ENCODE measurements around the gene TMEM184B.

The TMEM184B gene

GRCh38 chr22:38189104-38189503, 83.7 kb downstream of the TMEM184B start:
- no peak for TF ChIP-seq ZFX (IDR thresholded peaks at IDR 0.05)
- TF ChIP-seq, protein P1, sequence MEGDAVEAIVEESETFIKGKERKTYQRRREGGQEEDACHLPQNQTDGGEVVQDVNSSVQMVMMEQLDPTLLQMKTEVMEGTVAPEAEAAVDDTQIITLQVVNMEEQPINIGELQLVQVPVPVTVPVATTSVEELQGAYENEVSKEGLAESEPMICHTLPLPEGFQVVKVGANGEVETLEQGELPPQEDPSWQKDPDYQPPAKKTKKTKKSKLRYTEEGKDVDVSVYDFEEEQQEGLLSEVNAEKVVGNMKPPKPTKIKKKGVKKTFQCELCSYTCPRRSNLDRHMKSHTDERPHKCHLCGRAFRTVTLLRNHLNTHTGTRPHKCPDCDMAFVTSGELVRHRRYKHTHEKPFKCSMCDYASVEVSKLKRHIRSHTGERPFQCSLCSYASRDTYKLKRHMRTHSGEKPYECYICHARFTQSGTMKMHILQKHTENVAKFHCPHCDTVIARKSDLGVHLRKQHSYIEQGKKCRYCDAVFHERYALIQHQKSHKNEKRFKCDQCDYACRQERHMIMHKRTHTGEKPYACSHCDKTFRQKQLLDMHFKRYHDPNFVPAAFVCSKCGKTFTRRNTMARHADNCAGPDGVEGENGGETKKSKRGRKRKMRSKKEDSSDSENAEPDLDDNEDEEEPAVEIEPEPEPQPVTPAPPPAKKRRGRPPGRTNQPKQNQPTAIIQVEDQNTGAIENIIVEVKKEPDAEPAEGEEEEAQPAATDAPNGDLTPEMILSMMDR (conservative IDR thresholded peaks at IDR 0.05) = no peak

DNA sequence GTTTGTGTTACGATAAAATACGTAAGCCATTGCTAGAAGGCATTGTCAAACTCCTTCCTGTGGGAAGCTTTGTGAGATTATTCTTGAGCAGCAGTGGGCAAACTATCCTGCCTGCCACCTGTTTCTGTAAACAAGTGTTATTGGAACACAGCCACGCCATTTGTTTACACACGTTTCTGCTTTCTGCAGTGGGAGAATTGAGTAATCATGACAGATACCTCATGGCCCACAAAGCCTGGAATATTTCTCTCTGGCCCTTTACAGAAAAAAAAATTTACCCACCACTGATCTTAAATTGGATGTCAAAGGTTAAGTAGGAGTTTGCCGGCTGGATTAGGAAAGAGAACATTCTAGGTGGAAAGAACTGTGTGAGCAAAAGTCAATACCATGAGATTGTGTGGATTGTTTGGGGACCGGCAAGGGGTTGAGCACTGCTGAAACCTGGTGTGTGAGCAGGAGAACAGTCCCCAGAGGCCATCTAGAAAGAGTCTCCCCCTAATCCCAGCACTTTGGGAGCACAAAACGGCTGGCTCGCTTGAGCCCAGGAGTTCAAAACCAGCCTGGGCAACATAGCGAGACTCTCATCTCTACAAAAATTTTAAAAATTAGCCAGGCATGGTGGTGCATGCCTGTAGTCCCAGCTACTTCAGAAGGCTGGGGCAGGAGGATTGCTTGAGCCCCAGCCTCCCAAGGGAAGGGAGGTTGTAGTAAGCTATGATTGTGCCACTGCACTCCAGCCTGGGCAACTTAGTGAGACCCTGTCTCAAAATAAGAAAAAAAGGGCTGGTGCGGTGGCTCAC, 85.2 kb downstream of the TMEM184B start:
- peak overlapping the region; percentile 74 for H3K27ac ChIP-seq

More at GRCh38 chr22:38189104-38189503, 83.7 kb downstream of the TMEM184B start:
- no peak overlapping the region for H3K27ac ChIP-seq

GRCh38 chr22:38186429-38186828, 86.4 kb downstream of the TMEM184B start:
- no peak for TF ChIP-seq ZFX (IDR thresholded peaks at IDR 0.05)
- TF ChIP-seq, protein P1 (conservative IDR thresholded peaks at IDR 0.05) = no peak

More for the DNA sequence above, 85.2 kb downstream of the TMEM184B start:
- no peak for TF ChIP-seq ZFX (IDR thresholded peaks at IDR 0.05)
- TF ChIP-seq, protein P1 (conservative IDR thresholded peaks at IDR 0.05) = no peak

GRCh38 chr22:38184788-38185187, 88.0 kb downstream of the TMEM184B start:
- no peak overlapping the region for H3K27ac ChIP-seq
- TF ChIP-seq ZFX (IDR thresholded peaks at IDR 0.05) = no peak
- TF ChIP-seq, protein P1 (conservative IDR thresholded peaks at IDR 0.05) = no peak

More at GRCh38 chr22:38186429-38186828, 86.4 kb downstream of the TMEM184B start:
- H3K27ac ChIP-seq = no peak overlapping the region

DNA sequence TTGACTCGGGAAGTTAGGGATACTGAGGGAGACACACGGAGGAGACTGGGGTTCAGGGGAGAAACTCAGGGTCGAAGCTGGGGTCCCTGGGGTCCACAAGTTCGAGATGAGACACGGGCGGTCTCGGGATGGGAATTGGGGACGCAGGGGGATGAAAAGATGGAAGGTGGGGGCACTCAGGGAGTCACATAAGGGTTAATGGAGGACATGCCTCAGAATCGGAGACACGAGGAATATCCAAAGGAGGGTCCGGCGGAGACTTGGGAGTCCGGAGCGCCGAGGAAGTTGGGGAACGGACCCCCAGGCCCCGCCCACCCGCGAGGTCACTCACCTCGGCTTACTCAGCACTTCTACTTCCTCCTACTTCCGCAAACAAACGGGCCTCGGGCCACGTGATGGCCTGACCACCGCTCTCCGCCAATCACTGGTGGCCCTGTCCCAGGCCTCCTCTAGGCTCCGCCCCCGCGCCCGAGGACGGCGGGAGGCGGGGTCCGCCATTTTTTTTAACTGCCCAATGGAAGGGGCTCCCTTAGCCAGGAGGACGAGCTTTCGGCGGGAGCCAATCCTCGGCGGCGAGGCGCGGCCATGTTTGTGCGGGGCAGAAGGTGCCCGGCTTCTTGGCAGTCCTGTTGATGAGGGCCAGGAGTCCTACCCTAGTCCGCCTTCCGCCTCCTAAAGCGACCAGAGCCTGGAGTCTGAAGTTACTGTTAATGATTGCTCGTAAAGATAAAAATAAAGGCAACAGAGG, 91.2 kb downstream of the TMEM184B start, which contains the start of gene PLA2G6:
TSS of gene PLA2G6 (minus strand) at position 378 of the 748 bp plus-strand sequence. CDS start 12,404 bp downstream, outside the sequence.
- TF ChIP-seq, protein P1 (conservative IDR thresholded peaks at IDR 0.05) = no peak
- TF ChIP-seq ZFX (IDR thresholded peaks at IDR 0.05) = no peak
- peak within 1 kb of the TSS; percentile 96 for H3K27ac ChIP-seq

- TF ChIP-seq, protein P1 (conservative IDR thresholded peaks at IDR 0.05) = no peak
- TF ChIP-seq ZFX (IDR thresholded peaks at IDR 0.05) = no peak
- peak overlapping the region; percentile 96 for H3K27ac ChIP-seq
These were observed 91.9 kb downstream of the TMEM184B start for GRCh38 chr22:38180841-38181452.

DNA sequence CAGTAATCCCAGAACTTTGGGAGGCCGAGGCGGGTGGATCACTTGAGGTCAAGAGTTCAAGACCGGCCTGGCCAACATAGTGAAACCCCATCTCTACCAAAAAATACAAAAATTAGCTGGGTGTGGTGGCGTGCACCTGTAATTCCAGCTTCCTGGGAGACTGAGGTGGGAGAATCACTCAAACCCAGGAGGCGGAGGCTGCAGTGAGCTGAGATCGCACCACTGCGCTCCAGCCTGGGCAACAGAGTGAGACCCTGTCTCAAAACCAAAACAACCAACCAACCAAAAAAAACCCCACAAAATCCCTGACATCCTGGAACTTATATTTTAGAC, 94.2 kb downstream of the TMEM184B start:
- peak overlapping the region; percentile 96 for H3K27ac ChIP-seq
